Bronchus fibroblast of lung (primary cell): ENCODE data around the gene ATP8B2. TPM values are rescaled to one million over a fixed set of nuclear protein-coding genes. Genes with fewer than 3 reads are reported as not detected.

Experiments used
- total RNA-seq: library from RNA; depleted of rRNA; stranded (reverse); fragments of >200 nt; gene quantifications from 2 replicates; pipeline ENCODE4 v1.2.3, GENCODE V29; 2015

Gene ATP8B2
- total RNA-seq: 77.9 and 84.7 TPM in 2 replicates

DNA sequence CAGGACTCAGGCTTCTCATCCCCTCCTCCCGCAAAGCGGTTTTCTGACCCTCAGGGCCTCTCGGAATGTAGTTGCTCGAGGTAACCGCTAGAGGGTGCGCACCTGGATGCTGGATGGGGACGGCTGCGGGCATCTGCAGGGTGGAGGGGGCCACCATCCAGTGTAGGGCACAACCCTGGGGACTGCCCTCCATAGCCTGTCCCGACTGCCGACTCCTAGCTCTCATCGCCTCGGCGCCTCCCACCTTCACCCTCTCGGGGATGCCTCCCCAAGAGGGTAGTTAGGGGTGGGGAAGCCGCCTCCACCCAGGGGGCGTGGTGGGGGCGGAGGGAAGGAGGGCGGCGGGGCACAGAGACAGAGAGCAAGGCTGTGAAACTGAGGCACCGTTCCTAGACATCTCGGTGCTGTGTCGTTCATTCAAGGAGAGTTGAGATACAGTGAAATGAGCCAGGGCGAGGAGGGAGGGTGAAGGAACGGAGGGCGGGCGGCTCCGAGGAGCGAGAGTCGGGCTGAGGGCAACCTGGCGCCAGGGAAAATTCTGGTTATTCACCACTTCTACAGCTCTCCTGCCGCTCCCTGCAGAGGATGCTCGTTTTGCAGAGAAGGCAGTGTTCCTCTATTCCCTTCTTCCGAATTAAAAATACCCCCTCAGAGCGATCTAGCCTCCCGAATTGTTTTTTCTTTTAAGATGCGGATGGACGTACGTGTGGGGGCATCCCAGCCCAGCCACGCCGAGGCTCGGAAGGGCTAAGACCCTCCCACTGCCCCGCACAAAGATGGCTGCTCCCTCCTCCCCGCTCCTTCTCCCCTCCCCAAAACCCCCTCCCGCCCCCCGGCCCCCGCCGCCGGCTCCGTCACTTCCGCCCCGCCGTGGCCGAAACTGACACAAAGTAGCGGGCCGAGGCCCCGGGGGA lies at the start of gene ATP8B2:
ATP8B2 (plus strand) TSS at position 857 of the 914 bp plus-strand sequence. CDS start 2,617 bp downstream, outside the sequence.

DNA sequence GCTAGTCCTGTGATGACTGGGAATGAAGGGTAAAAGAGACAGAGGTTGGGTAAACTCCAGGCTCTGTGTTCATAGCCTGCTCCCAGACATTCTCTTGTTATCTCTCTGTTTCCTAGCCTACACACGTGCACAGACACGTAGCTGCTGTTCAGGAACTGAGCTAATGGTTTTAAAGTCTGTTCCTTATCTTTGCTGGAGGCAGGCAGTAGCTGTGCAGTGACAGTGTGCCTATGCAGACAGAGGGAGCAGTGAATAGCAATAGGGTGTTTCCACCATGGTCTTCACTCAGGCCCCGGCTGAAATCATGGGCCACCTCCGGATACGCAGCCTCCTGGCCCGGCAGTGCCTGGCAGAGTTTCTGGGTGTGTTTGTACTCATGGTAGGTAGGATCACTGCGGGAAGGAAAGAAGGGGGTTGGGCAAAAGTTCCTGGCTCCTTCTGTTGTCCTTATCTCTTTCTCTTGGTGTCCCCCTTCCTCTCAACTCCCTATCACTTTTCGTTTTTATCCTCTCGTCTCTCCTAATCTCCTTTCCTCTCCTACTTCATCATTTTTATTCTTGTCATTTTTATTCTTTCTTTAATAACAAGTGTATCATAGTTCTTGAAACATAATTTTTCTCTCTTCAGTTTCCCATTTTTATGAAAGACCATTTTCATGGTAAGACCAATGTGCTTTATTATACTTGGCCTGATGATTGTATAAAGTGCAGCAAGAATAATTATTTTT lies 4.3 kb upstream of the ATP8B2 start, which contains the start of gene AQP10:
AQP10 (plus strand) TSS at position 212 of the 727 bp plus-strand sequence; CDS start at position 275, 63 bp downstream.

Other genes with a start within 250 kb of the ATP8B2 start
- gene NUP210L, start 170.5 kb upstream of the ATP8B2 start, total RNA-seq: not detected in 2 replicates
- gene TPM3, start 133.4 kb upstream of the ATP8B2 start, total RNA-seq: 370 and 476 TPM in 2 replicates
- gene CFAP141, start 119.2 kb upstream of the ATP8B2 start, total RNA-seq: not detected in 2 replicates
- gene UBAP2L, start 104.6 kb upstream of the ATP8B2 start, total RNA-seq: 76.9 and 77.8 TPM in 2 replicates
- gene HAX1, start 52.9 kb upstream of the ATP8B2 start, total RNA-seq: 143 and 159 TPM in 2 replicates
- gene AQP10, start 4.4 kb upstream of the ATP8B2 start, total RNA-seq: not detected in 2 replicates
- gene IL6R, start 79.8 kb downstream of the ATP8B2 start, total RNA-seq: 2.1 and 3.7 TPM in 2 replicates
- not detected in 2 replicates for gene TDRD10, start 176.7 kb downstream of the ATP8B2 start, total RNA-seq
- not detected in 2 replicates for gene SHE, start 176.9 kb downstream of the ATP8B2 start, total RNA-seq
- gene UBE2Q1, start 233.1 kb downstream of the ATP8B2 start, total RNA-seq: 16.6 and 18.2 TPM in 2 replicates
- gene CHRNB2, start 242.3 kb downstream of the ATP8B2 start, total RNA-seq: under 0.01 TPM in 1 of 2 replicates, not detected in the other